ENCODE results near the gene MIR17HG. TPM values are rescaled to one million over a fixed set of nuclear protein-coding genes. Genes with fewer than 3 reads are reported as not detected.
A peak's percentile ranks its signal among the peaks of the same experiment; 100 is the strongest.

MIR17HG gene
- 3.3 TPM for total RNA-seq
- long read RNA-seq = 0 reads

DNA sequence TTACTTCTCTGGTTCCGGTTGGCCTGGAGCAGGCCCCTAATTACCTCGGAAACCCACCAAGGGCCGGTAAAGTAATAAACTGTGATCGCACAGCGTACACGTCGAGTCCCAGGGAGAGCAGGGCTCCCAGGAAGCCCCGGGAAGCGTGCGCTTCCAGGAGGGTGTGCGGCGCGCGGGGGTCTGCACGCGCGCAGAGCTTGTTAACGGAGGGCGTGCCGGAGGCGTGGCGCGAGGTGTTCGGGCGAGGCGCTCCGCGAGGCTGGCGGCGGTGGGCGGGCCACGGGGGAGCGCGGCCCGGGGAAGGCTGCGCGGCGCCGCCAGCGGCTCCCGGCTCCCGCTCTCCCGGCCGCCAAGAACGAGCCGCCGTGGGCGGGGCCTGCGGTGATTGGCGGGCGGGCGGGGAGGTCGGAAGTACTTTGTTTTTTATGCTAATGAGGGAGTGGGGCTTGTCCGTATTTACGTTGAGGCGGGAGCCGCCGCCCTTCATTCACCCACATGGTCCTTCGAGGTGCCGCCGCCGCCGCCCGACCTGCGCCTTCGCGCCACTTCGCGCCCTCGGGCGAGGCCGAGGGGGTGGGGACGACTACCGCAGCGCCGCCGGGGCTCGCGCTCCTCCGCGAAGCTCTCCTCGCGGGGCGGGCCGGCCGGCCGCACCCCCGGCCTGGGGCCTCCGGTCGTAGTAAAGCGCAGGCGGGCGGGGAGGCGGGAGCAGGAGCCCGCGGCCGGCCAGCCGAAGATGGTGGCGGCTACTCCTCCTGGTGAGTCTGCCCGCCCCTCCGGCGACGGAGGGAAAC, at the start of gene MIR17HG:
TSS of gene MIR17HG (plus strand) at position 486 of the 794 bp plus-strand sequence.
- peak; percentile 88 for ATAC-seq

DNA sequence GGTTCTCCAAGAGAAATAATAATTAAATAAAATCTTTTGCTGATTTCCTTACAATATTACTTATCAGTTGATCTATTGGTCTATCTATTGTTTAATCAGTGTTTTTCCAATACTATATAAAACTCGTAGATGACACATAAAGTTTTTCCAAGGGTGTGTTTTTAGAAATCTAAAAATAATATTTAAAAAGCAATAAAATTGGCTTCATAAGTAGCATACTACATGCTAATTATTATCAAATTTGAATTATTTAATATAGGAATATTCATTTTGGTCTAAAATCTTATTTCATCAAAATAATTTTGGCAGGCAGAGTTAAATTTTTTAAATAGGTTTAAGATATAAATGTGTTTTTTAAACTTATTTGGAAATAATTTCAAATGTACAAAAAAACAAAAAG, 49.4 kb upstream of the MIR17HG start:
- DNase-seq (no peak), ATAC-seq (no peak)
- Histone ChIP-seq H3K27ac (no peak overlapping the region), H3K36me3 (no peaks in the 10 kb centered on the region), H3K4me3 (no peak overlapping the region), H3K9me3 (no peaks in the 10 kb centered on the region), H3K27me3 (peaks cover 5% of the 10 kb centered on the region), H3K4me1 (no peaks in the 10 kb centered on the region)
- intact Hi-C loops (cut with DNase I) = no loop called here
- TF ChIP-seq, protein P1, sequence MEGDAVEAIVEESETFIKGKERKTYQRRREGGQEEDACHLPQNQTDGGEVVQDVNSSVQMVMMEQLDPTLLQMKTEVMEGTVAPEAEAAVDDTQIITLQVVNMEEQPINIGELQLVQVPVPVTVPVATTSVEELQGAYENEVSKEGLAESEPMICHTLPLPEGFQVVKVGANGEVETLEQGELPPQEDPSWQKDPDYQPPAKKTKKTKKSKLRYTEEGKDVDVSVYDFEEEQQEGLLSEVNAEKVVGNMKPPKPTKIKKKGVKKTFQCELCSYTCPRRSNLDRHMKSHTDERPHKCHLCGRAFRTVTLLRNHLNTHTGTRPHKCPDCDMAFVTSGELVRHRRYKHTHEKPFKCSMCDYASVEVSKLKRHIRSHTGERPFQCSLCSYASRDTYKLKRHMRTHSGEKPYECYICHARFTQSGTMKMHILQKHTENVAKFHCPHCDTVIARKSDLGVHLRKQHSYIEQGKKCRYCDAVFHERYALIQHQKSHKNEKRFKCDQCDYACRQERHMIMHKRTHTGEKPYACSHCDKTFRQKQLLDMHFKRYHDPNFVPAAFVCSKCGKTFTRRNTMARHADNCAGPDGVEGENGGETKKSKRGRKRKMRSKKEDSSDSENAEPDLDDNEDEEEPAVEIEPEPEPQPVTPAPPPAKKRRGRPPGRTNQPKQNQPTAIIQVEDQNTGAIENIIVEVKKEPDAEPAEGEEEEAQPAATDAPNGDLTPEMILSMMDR (IDR thresholded peaks at IDR 0.05) = no peak

More for the DNA sequence above, at the start of gene MIR17HG:
- TF ChIP-seq, protein P1 (IDR thresholded peaks at IDR 0.05) = no peak
- Histone ChIP-seq H3K27ac (peak within 1 kb of the TSS; percentile 91), H3K4me1 (peaks cover 23% of the 10 kb centered on the region), H3K4me3 (peak within 1 kb of the TSS; percentile 74), H3K27me3 (peaks cover 5% of the 10 kb centered on the region), H3K36me3 (peaks cover 13% of the 10 kb centered on the region), H3K9me3 (no peaks in the 10 kb centered on the region)
- peak; percentile 96 for DNase-seq
- intact Hi-C loops (cut with DNase I) = no loop called here

DNA sequence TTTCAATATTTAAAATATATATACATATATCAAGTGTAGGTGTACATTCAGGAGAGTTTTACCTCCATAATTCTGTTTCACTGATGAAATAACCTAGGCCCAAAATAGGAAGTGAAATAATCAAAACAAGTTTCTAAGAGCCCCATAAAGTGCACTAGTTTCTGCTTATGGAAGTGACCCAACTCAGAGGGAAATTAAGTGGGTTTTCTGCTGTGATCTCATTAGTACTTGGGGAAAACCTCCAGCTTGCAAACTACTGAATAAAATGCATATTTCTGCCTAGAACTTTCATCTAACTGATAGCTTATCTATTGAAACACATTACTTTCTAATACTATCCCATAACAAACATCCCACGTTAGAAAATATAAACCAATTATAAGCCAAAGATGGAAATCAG, 45.4 kb upstream of the MIR17HG start:
- no peak for ATAC-seq
- intact Hi-C loops (cut with DNase I) = no loop called here

DNA sequence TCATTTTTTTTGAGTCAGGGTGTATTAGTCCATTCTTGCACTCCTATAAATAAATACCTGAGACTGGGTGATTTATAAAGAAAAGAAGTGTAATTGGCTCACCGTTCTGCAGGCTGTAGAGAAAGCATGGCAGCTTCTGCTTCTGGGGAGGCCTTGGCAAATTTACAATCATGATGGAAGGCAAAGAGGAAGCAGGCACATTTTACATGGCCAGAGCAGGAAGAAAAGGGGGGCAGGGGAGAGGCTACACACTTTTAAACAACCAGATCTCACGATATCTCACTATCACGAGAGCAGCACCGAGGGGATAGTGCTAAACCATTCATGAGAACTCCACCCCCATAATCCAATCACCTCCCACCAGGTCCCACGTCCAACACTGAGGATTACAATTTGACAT, 44.5 kb upstream of the MIR17HG start:
- no peak for DNase-seq

More for the DNA sequence above, 45.4 kb upstream of the MIR17HG start:
- no peaks in the 10 kb centered on the region for H3K36me3 ChIP-seq
- no peaks in the 10 kb centered on the region for H3K4me1 ChIP-seq
- H3K27ac ChIP-seq = no peak overlapping the region
- H3K4me3 ChIP-seq = no peak overlapping the region
- TF ChIP-seq, protein P1 (IDR thresholded peaks at IDR 0.05) = no peak
- H3K9me3 ChIP-seq = no peaks in the 10 kb centered on the region
- no peak for DNase-seq
- H3K27me3 ChIP-seq = no peaks in the 10 kb centered on the region

DNA sequence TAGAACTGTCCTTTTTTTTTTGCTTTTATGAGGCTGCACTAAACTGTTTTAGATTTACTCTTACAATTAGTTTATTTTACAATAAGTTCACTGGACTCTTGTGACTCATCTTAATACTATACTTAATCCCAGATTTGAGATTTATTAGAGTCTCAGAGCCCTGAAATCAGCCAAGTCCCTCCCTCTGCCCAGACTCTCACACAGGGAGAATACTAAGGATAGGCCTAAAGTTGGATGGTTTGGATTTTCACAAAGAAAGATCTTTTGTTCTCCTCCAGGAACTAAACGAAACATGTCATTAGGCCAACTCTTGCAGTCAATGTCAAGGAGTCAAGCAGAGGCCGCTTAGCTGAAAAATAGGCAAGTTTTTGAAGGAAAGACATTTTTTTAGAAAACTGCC, 42.7 kb upstream of the MIR17HG start:
- DNase-seq = no peak
- no peak overlapping the region for H3K27ac ChIP-seq
- TF ChIP-seq, protein P1 (IDR thresholded peaks at IDR 0.05) = no peak
- no peak for ATAC-seq
- H3K36me3 ChIP-seq = no peaks in the 10 kb centered on the region
- intact Hi-C loops (cut with DNase I) = no loop called here
- no peaks in the 10 kb centered on the region for H3K9me3 ChIP-seq
- H3K27me3 ChIP-seq = no peaks in the 10 kb centered on the region
- no peak overlapping the region for H3K4me3 ChIP-seq
- H3K4me1 ChIP-seq = no peaks in the 10 kb centered on the region

More for the DNA sequence above, 44.5 kb upstream of the MIR17HG start:
- Histone ChIP-seq H3K4me3 (no peak overlapping the region), H3K27me3 (no peaks in the 10 kb centered on the region), H3K27ac (no peak overlapping the region), H3K4me1 (no peaks in the 10 kb centered on the region), H3K9me3 (no peaks in the 10 kb centered on the region), H3K36me3 (no peaks in the 10 kb centered on the region)
- no peak for ATAC-seq
- intact Hi-C loops (cut with DNase I) = no loop called here
- TF ChIP-seq, protein P1 (IDR thresholded peaks at IDR 0.05) = no peak

All from upper lobe of right lung (tissue), 1 donor.